HG03097 (cell line): ENCODE results near the gene TTLL5.
A peak's percentile ranks its signal among the peaks of the same experiment; 100 is the strongest.

Experiments used
- ATAC-seq: cut with Tn5 transposase; IDR thresholded peaks from one replicate; pipeline ENCODE4 v1.9.1; 2021; ENCODE audit not compliant: unreplicated experiment, low FRiP score

Gene TTLL5, protein sequence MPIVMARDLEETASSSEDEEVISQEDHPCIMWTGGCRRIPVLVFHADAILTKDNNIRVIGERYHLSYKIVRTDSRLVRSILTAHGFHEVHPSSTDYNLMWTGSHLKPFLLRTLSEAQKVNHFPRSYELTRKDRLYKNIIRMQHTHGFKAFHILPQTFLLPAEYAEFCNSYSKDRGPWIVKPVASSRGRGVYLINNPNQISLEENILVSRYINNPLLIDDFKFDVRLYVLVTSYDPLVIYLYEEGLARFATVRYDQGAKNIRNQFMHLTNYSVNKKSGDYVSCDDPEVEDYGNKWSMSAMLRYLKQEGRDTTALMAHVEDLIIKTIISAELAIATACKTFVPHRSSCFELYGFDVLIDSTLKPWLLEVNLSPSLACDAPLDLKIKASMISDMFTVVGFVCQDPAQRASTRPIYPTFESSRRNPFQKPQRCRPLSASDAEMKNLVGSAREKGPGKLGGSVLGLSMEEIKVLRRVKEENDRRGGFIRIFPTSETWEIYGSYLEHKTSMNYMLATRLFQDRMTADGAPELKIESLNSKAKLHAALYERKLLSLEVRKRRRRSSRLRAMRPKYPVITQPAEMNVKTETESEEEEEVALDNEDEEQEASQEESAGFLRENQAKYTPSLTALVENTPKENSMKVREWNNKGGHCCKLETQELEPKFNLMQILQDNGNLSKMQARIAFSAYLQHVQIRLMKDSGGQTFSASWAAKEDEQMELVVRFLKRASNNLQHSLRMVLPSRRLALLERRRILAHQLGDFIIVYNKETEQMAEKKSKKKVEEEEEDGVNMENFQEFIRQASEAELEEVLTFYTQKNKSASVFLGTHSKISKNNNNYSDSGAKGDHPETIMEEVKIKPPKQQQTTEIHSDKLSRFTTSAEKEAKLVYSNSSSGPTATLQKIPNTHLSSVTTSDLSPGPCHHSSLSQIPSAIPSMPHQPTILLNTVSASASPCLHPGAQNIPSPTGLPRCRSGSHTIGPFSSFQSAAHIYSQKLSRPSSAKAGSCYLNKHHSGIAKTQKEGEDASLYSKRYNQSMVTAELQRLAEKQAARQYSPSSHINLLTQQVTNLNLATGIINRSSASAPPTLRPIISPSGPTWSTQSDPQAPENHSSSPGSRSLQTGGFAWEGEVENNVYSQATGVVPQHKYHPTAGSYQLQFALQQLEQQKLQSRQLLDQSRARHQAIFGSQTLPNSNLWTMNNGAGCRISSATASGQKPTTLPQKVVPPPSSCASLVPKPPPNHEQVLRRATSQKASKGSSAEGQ (N-terminal part only)

DNA sequence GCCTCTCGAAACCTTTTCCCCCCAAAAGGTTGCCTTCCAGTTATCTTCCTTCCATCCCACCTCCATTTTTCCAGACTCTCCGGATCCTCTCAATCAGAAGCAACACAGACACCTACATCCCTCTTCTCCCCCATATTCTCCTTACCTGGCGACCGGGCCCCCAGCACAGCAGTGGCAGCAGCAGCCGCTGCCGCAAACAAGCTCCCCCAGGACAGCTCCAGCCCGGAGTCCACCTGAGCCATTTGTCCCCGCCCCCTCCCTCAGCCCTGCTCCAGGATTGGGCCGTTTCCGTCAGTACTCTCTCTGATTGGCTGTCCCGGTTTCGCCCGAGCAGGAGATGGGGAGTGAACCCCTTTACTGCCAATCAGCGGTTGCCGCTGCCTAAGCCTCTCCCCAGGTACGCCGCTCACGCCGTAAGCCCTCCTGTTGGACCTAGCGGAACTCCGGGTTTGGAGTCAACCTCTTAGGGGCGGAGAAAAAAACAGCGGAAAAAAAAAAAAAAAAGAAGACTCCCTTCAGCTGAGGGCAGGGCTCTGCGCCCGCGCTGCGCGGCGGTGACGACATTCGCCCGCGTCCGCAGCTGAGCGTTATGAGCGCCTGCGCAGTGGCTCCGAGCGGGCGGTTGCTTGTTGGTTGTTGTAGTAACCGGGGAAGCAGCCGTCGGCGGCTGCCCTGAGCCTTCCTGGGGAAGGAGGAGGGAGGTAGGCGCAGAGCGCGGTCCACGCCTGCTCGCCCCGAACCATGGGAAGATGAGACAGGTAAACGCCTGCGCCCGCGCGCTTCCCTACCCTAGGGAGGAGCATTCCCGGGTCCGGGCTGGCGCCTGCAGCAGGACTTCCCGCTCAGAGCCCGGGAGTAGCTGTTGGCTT, at the start of gene TTLL5, which contains the start of gene ERG28:
Gene TTLL5 (plus strand): TSS at position 617 of the 869 bp plus-strand sequence. CDS start 1,904 bp downstream, outside the sequence.
Gene ERG28 (minus strand): TSS at position 247 of the 869 bp plus-strand sequence. CDS start 3,374 bp downstream, outside the sequence.
- peak; percentile 94 for ATAC-seq

DNA sequence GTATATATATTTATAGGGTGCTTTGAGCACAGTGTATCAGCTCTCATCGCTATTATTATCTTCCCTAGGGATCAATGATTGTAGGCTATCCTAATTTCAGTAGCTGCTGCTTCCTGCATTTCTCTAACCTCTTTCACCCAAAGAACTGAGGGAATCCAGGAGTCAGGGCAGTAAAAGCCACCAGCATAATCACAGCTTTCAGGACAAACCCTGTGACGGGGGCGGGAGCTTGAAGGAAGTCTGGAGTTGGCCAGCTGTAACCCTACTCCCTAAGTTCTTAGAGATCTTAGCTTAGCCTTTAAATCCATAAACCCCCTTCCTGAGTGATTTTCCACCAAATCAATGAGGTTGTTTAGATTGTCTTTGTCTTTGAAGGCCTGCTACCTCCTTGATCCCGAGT, 48.9 kb upstream of the TTLL5 start:
- ATAC-seq = no peak

DNA sequence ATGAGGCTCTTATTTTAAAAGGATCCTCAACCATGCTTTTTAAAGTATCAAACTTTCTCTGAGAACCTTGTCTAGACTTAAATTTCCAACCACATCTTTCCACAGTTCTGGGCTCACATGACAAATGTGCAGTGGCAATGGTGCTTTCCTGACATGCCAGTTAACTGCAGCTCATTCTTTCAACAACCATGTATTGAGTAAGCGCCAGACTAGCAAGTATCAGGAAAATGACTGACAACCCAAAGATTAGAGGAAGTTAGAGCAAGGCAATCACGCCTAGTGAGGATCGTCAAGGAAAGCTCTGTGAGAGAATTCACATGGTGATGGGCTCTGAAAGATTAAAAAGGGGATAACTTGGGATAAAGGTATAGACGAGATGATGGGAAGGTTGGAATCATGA, 46.9 kb upstream of the TTLL5 start:
- no peak for ATAC-seq

DNA sequence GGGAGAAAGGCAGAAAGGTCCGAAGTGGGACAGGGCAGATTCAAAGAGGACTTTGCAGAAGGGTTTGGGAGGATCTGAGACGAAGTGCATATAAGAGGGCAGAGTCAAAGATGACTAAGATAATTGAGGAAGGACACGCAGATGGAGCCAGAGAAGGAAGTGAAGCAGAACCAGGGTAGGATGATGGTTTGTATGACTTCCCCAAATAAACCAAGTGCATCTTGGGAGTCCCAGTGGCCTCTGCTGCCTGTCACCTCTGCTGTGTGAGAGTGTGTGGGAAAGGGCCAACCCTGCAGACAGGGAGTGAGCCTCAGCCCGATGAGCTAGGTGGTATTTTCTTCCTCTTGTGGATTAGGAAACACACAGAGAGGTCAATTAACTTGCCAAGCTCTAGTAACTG, 45.8 kb upstream of the TTLL5 start:
- no peak for ATAC-seq

DNA sequence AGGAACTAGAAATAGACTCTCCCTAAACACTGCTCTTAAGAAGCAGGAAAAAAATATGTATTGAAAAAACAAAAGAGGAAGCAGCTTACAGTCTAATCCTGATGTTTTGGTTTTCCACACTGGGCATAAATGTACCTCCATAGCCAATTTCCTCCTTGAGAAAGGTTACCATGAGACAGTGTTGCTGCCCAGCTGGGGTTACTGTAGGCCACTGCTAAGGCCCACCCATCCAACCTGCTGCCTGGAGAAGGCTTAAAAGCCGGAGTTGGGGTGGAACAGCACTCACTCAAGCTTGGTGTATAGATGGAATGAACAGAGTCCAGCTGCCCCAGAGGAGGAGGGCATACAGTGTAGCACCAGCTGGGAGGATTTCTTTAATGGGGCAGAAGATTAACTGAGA, 41.5 kb upstream of the TTLL5 start:
- ATAC-seq = no peak

DNA sequence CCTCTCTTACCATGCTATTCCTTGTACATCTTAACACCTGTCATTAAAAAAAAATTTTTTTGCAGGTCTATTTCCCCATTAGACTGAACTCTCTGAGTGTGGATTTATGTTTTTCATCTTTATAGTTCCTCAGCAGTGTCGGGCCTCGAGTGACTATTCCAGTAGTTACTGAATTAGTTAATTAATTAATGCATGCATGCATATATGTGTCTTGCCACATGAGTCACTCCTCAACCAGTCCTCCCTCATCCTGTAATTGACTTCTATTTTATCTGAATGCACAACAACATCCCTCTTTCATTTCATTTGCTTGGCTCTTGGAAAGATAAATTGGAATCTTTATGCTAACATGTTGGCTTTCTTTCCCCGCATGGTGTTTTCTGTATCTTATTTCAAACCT, 36.0 kb upstream of the TTLL5 start:
- no peak for ATAC-seq

DNA sequence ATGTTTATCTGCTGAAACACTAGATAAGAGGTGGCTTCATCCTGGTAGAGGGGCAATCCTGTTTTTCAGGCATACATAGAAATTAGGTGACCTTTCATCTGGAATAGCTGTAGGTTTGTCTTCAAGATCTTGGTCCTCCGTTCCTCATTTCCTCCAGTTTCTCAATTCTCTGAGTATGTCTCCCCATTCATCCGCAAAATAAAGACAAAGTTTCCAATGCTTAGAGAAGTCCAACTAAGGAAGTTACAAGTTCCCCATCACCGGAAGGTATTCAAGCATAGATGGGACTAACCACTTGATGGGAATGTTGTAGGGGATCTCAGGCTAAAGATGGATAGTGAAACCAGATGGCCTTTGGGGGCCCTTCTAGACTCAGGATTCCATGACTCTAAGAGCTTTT, 34.6 kb upstream of the TTLL5 start:
- no peak for ATAC-seq

DNA sequence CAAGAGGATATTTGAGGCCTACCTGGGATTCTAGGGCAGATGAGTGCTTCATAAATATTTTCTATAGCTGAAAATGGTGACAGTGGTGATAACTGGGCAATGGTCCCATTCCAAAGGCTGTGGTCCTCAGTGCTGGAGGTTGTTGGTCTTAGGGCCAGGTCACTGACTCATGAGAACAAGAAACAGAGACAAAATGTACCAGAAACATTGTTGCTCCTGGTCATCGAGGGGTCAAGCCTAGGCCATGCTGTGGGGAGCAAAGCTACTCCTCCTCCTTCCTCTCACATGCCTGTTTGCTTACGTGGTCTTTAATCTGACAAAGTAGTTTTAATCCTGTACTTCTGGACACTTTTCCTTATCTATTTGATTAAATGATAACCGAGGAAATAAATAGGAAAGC, 34.2 kb upstream of the TTLL5 start:
- no peak for ATAC-seq

DNA sequence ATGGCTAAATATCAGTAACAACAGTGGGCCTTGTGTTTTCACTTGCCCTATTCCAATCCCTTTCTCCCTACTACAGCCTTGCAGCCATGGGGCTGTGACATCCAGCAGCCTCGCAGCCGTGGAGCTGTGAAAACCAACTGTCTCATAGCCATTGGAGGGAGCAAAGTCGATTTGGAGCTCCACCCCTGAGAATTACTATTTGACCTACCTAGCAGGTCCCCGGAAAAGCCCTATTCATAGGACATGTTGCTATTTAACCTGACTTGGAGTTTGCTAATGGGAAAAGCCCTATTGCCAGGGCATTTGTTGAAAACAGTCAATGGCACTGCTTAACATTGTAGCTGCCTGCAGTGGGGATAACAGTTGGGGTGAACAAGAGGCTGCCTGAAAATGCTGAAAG, 33.6 kb upstream of the TTLL5 start:
- no peak for ATAC-seq

DNA sequence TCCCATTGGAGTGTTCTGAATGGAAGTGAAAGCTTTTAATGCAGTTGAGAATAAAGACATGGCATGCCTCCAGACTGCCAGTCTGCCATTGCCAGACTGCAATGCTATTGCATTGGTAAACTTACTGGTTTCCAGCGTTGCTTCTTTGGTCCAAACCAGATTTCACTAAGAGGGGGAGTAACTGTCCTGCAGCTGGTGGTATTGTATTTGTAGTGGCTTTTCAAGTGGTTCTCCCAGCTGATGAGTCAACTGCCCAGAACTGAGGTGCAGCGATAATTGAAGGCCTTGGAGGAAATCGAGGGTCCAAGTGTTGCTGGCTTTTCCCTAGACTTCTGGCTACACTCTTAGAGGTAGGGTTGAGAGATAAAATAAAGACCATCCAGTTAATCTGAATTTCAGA, 32.2 kb upstream of the TTLL5 start:
- ATAC-seq = no peak

DNA sequence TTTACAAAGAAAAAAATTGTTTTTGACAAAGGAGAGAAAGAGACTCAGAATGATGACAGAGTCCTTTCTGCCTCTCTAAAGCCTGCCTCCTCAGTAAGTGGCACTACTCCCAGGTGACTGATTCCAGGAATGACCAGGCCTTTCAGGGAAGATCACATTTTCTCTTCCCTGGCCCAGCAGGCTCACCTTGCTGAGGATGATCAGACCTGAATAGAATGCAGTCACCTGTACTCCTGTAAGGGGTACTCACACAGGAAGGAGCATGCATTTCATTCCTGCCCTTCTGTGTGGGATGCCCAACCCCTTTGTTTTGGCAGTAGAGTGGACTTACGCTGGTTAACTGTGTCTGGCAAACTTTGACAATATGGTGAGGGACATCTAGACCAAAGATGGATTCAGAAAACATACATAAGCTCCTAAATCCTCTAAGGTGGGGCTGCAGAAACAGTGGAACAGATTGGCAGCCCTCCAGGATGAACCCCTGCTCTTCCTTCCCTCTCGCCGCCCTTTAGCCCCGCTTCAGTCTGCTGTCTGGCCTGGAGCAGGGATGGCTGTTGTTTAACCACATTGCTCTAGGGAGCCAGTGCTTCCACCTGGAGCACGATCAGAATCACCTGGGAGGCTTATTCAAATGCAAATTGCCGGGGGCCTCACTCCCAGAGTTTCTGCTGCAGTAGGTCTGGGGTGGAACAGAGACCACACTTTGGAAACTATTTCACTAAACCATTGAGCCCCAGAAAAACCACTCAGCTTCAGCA, 30.2 kb upstream of the TTLL5 start:
- ATAC-seq = no peak

DNA sequence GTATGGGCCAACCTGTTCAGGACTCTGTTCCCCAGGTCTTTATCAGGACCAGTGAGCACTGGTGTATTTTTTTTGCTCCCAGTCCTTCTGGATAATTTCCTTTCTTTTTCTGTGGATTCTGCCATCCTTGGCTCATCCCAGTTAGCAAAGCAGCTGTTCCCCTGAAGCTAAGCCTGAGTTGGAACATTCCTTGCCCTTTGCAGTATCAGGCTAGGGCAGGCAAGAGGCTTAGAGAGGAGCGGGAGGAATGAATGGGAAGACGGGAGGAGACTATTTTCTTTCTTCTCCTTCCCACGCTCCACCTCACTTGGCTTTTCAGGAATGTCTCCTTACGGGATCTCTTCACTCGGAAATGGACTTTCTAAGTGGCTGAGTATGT, 29.6 kb upstream of the TTLL5 start:
- no peak for ATAC-seq

DNA sequence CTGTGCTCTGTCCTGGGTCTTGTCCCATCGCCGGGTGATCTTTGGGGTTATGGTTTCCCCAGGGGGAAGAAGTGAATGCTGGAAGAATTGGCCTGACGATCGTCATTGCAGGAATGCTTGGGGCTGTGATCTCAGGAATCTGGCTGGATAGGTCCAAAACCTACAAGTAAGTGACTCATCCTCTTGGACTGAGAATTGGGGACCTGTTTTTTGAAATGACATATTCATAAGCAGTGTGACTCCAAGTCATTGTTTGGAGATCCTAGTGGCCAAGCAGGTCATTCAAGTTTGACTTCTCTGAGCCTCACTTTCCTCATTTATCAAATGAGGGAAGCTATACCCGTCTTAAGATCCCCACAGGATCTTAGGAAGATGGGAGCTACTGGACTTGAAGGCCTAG, 26.2 kb upstream of the TTLL5 start:
- ATAC-seq = no peak

DNA sequence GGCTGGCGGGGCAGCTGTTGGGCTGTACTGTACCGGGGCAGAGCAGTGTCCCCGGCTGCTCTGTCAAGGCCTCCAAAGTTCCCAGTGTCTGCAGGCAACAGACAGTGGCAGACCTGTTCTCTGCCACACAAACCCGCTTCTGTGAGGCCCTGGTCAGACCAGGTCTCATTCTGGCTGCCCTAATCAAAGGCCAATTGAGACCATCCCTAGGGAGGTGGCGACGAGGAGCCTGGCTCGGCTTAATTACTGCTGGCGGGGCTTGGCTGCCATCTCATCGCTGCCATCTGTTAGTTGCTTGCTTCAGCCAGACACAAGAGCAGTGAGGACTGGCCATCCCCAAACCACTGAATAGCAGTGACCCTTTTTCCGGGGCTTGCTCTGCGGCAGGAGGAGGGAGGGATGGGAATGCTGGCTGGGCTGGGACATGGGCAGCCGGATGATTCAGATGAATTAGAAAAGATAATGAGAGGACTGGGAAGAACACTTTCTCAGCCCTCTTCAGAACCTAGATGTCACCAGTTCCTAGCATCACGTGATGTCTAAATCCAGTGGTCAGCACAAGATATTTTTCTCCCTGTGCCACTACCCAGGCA, 24.9 kb upstream of the TTLL5 start:
- ATAC-seq = no peak

DNA sequence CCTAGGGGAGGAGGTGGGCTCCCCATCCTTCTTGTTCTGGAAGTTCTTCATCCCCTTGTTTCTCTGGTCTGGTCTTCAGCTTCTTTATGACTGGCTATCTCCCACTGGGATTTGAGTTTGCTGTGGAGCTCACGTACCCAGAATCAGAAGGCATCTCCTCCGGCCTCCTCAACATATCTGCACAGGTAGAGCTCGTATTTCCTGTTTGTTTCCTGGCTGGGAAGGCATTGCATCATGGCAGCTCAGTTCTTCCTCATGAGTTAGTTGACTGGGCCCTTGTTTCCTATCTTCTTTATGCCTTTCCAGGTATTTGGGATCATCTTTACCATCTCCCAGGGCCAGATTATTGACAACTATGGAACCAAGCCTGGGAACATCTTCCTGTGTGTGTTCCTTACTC, 20.2 kb upstream of the TTLL5 start:
- no peak for ATAC-seq

DNA sequence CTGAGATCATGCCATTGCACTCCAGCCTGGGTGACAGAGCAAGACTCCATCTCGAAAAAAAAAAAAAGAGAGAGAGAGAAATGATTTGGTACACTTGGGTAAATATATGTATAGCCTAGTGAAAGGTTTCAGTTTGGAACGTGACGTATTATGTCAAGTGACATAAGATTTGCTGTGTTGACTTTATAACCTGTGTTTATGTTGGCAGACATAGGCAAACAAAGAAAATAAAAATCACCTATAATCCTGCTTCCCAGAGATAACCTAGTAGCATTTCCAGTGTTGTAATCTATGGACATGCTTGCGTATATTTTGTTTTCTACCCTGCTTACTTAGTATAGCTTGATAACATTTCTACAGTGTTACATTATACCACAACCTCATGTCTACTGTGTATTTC, 17.1 kb upstream of the TTLL5 start:
- no peak for ATAC-seq

DNA sequence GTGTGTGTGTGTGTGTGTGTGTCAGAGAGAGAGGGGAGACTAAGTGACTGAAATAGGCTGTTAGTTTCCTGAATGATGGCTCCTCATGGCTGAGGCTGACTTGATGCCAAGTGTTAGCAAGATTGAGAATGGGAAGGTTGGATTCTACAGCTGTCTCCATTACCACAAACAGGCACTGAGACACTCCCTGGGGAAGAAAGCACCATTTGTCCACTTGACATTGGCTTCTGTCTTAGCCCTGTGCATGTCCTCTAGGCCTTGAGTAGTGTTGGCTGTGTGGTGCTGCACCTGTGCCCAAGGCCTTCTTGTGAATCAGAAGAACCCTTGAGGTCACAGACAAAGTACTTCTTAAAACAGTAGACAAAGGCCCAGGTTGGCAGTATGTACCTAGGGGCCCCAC, 16.0 kb upstream of the TTLL5 start:
- no peak for ATAC-seq

DNA sequence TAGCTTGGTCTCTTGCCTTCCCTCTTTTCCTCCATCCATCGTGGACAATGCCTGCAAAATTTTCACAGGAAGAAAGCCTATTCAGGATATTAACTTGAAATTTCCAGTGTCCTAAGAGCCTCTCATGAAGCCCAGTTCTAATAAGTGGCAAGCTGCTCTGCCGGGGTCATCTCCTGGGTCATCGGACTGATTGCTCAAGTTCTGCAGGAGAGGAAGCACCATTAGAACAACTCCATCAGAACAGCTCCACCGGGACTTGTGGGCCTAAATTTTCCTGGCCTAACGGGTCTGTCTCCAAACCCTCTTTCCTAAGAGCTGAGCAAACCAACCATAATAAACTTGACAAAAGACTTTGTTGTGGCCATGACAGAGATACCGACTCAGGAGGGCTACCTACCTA, 14.3 kb upstream of the TTLL5 start:
- ATAC-seq = no peak

DNA sequence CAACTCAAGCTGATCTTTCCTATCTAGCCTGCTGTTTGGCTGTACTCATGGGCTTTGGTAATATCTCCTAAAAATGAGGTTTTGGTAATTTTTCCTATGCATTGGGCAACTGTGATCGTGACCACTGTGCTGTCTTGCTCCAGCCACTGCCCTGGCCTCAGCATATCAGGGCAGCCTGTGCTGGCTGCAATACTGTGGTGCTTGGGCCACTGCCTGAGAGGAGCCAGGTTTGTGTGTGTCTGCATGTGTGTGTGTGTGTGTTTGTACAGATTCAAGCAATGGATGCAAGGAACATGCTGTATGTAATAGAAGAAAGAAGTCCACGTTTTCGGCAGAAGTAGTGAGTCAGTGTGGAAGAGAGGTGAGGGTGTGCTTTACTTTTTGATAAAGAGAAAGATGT, 13.4 kb upstream of the TTLL5 start:
- no peak for ATAC-seq
